Sigmoid colon (tissue), 7 donors: Measurements from ENCODE around the gene S100A16. TPM values are rescaled to one million over a fixed set of nuclear protein-coding genes. Genes with fewer than 3 reads are reported as not detected.
A peak's percentile ranks its signal among the peaks of the same experiment; 100 is the strongest.

Experiments
- DNase-seq: peaks from one replicate; pipeline ENCODE4 v3.0.0-alpha.2; 2019
- H3K27ac ChIP-seq, 4 donors: fragments of 200-600 bp; sonication (generic); one replicate each; pipeline ENCODE4 v1.5.1; 2016 to 2019; ENCODE audit warnings: mild to moderate bottlenecking in 1 of 4
- H3K27me3 ChIP-seq, 3 donors: fragments of 200-600 bp; sonication (generic); one replicate each; pipeline ENCODE4 v1.5.1; 2019; ENCODE audit warnings: mild to moderate bottlenecking in 1 of 3
- H3K36me3 ChIP-seq, 4 donors: fragments of 200-600 bp; sonication (generic); one replicate each; pipeline ENCODE4 v1.5.1; 2016 to 2019
- H3K4me1 ChIP-seq, 4 donors: fragments of 200-600 bp; sonication (generic); one replicate each; pipeline ENCODE4 v1.5.1; 2017 to 2019
- H3K4me3 ChIP-seq, 4 donors: fragments of 200-600 bp; sonication (generic); one replicate each; pipeline ENCODE4 v1.5.1; 2017 to 2019; ENCODE audit warnings: mild to moderate bottlenecking in 2 of 4, moderate library complexity in 1 of 4
- H3K9me3 ChIP-seq, 4 donors: fragments of 200-600 bp in 3 of 4; sonication (generic) in 3 of 4; one replicate each; pipeline versions ENCODE4 v1.5.1 to v1.6.1; 2013 to 2019
- CTCF ChIP-seq, 4 experiments: fragments of 450-650 bp in 3 of 4; fragments of 200-600 bp in 1 of 4; IDR thresholded peaks; one replicate each; pipeline ENCODE4 v1.5.1; 2016 to 2019; ENCODE audit warnings: antibody characterized with exemption in 4 of 4, mild to moderate bottlenecking in 3 of 4, moderate library complexity in 2 of 4
- EP300 ChIP-seq, 4 donors: sonication (generic); formaldehyde crosslinking; IDR thresholded peaks; one replicate each; pipeline ENCODE4 v1.6.1; 2017; ENCODE audit warnings: antibody characterized with exemption in 4 of 4
- POLR2A ChIP-seq, 2 donors: fragments of 450-650 bp; IDR thresholded peaks; one replicate each; pipeline ENCODE4 v1.6.1; 2016; ENCODE audit warnings: antibody characterized with exemption in 2 of 2, mild to moderate bottlenecking in 2 of 2, moderate library complexity in 2 of 2
- POLR2AphosphoS5 ChIP-seq, 4 donors: sonication (generic); formaldehyde crosslinking; IDR thresholded peaks; one replicate each; pipeline ENCODE4 v1.6.1; 2017; ENCODE audit warnings: antibody characterized with exemption in 4 of 4
- WGBS, 2 donors: extraction: QIAGEN DNeasy Blood & Tissue Kit; methylation state at CpG; one replicate each; pipeline ENCODE4 v1.1.7; 2013; 5-methylcytosine and 5-hydroxymethylcytosine counted together
- intact Hi-C: fragments of 100-400 bp; cut with DNase I; formaldehyde crosslinking; loops from one replicate; pipeline ENCODE4 v1.15.1; 2023
- polyA plus RNA-seq, 3 donors: library from polyadenylated mRNA; stranded (reverse); fragments of 200-250 nt; gene quantifications; one replicate each; pipeline ENCODE4 v1.2.3, GENCODE V29; 2013
- total RNA-seq, 4 donors: library from RNA; depleted of rRNA; stranded (reverse); fragments of >200 nt; gene quantifications; one replicate each; pipeline ENCODE4 v1.1.0, GENCODE V29; 2016
- donor health status: healthy with polysubstance abuse.
- donor health status: Bipolar disorder and iron deficiency.
- donor health status: healthy.

Gene S100A16
- total and polyA plus RNA-seq, 7 donors, result 35.6 to 492 (median 49.9) TPM

DNA sequence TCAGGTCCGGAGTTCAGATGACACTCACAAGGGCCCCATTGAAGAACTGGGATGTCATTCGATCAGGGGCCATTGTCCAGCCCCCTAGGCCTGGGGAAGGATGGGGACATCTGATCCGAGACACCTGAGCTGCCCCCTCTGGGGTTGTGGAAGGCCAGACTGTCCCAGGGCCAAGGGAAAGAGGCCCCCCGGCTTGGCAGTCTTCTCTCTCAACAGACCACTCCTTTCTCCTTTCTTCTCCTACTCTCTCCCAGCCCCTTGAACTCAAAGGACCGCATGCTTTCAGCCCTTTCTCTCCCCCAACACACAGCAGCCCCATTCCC is 16.4 kb upstream of the S100A16 start:
- H3K27ac ChIP-seq, result peak overlapping the region; percentile 7 to 94 (median 52)
- intact Hi-C loops, result no loop called here
- no peaks in the 10 kb centered on the region for H3K36me3 ChIP-seq
- peaks cover 0 to 41% (median 36%) of the 10 kb centered on the region in 4 donors for H3K4me1 ChIP-seq
- no peak for TF ChIP-seq POLR2A (IDR thresholded peaks at IDR 0.05)
- no peak for TF ChIP-seq POLR2AphosphoS5 (IDR thresholded peaks at IDR 0.05)
- no peak for TF ChIP-seq EP300 (IDR thresholded peaks at IDR 0.05)
- no peak for TF ChIP-seq CTCF (IDR thresholded peaks at IDR 0.05)
- H3K9me3 ChIP-seq, result no peaks in the 10 kb centered on the region
- no peak for DNase-seq
- H3K27me3 ChIP-seq, result no peaks in the 10 kb centered on the region
- no peak overlapping the region for H3K4me3 ChIP-seq
- 86 to 88% methylated on average over 5 of the region's 5 CpGs for WGBS, 2 donors

DNA sequence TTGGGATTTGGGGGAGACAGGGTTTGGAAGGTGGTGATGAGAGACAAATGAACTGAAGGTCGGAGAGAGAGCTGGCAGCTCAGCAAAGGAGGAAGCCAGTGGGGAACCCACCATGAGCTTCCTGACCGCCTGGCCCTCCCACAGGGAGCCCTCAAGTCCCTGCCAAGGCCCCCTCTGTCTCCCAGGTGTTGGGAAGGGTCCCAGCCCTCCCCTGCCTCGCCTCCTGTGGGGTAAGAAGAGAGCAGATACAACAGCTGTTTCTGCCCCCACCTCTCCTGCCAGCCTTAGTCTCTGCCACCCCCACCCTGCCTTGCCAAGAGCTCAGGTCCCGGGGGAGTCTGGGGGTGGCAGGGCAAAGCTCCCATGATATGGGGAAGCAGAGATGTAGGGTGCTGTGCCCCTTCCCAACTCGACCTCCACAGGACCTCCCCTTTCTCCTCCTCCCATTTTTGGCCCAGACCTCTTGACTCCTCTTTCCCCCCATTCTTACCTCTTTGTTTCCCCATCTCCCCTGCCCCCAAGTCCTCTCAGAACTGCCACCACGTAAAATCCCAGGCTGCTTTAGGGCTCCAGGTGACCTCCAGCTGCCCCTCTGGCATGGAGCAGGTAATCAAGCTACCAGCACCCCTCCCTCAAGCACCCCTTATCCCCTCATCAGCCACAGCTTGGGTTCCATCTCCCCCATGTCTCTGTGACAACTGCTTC is 15.9 kb upstream of the S100A16 start:
- Histone ChIP-seq H3K4me3 (no peak overlapping the region), H3K9me3 (no peaks in the 10 kb centered on the region), H3K27ac (peak overlapping the region; percentile 83 to 94 (median 90)), H3K36me3 (no peaks in the 10 kb centered on the region), H3K4me1 (peaks cover 0 to 45% (median 40%) of the 10 kb centered on the region in 4 donors), H3K27me3 (no peaks in the 10 kb centered on the region)
- 72 to 90% methylated on average over 6 of the region's 6 CpGs for WGBS, 2 donors
- no peak for DNase-seq
- TF ChIP-seq POLR2AphosphoS5 (IDR thresholded peaks at IDR 0.05) (no peak), POLR2A (IDR thresholded peaks at IDR 0.05) (no peak), EP300 (IDR thresholded peaks at IDR 0.05) (no peak), CTCF (IDR thresholded peaks at IDR 0.05) (no peak)
- intact Hi-C loops, result no loop called here

DNA sequence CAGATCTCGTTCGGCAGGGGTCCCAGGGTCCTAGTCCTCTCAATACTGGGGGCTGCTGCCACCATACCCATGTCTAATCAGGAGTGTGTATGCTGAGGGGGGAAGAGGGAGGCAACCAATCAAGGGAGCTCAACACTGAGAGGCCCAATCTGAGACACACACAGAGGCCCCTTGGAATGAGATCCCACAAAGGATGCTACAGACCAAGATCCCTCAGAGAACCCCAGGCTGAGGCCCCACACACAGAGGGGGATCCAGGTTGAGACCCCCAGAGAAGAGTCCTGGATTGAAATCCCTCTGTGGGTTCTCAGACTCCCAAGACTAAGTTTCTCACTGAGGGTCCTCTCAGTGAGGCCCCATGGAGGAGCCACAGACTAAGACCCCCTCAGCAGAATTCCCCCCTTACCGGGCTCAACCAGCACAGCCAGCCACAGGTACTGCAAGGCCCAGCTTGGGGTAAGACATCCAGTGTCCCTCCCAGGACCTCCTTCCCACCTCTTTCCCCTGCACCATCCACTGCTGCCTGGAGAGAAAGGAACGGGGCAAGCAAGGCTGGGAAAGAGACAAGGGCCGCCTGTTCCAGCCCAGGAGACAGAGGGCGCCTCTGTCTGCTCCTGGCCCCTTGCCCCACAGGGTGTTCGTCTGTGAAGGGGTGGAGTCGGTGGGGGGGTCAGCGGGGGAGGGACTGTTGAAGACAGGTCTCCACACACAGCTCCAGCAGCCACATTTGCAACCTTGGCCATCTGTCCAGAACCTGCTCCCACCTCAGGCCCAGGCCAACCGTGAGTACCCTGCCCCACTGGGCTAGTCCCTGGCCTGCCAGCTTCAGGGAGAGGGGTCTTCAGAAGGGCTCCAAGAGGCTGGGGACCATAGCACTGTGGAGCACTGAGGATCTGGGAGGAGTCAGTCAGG is 15.0 kb upstream of the S100A16 start, which contains the start of gene S100A1:
S100A1 (plus strand) TSS at position 720 of the 912 bp plus-strand sequence. CDS start 2,088 bp downstream, outside the sequence.
- peak within 1 kb of the TSS; percentile 83 to 94 (median 90) for H3K27ac ChIP-seq
- H3K27me3 ChIP-seq, result no peaks in the 10 kb centered on the region
- H3K36me3 ChIP-seq, result no peaks in the 10 kb centered on the region
- peak within 1 kb of the TSS; percentile 45 to 62 (median 60) for H3K4me3 ChIP-seq
- intact Hi-C loops, result loop anchor here (2.0 kb wide), 1 partner anchor 61 kb away; no protein-coding TSS in a partner anchor
- WGBS, 2 donors, result 41 to 72% methylated on average over 10 of the region's 10 CpGs
- peaks cover 0 to 41% (median 40%) of the 10 kb centered on the region in 4 donors for H3K4me1 ChIP-seq
- H3K9me3 ChIP-seq, result no peaks in the 10 kb centered on the region
- DNase-seq, result peak; percentile 78
- TF ChIP-seq POLR2A (IDR thresholded peaks at IDR 0.05) (no peak), CTCF (IDR thresholded peaks at IDR 0.05) (peak in 3 of 4 experiments; percentile 28 to 50 (median 42))

DNA sequence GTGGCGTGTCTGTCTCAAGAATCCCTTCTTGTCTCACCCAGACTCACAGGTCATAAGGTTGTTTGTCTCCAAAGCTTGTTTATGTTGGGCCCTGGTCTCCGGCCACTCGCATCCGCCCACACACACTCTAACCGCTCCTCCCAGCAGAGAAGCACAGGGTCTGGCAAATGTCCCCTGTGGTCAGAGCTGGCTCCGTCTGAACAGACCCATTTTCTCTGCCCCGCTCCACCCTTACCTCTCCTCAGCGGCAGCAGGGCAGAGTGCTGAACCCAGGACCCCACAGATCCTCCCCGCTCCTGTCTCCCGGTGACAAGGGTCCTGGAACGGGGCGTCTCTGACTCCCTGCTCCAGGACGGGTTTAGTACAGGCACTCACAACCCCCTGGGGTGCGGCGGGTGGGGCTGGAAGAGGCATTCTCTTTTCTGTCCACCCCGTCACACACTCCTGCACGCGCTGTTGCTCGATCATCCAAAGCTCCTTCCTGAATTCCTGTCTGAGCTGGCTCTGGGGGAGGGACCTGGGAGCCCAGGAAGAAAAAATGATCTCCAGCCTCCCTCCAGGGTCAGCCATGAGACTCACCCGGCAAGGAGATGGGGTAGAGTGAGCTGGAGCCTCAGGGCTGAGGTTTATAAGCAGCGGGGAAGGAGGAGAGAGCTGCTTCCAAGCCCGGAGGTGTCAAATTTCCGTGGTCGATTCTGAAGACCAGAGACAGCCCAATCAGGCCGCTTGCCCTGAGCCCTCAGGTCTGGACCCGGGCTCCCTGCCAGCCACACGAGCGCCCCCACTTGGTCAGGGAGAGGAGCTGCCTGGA is 14.2 kb upstream of the S100A16 start, which contains the start of gene S100A13:
S100A13 (minus strand) TSS at position 602 of the 811 bp plus-strand sequence. CDS start 1,033 bp downstream, outside the sequence.
- H3K9me3 ChIP-seq, result no peaks in the 10 kb centered on the region
- H3K36me3 ChIP-seq, result peaks cover 0 to 5% (median 0%) of the 10 kb centered on the region in 4 donors
- WGBS, 2 donors, result 10 to 40% methylated on average over 28 of the region's 28 CpGs
- H3K27me3 ChIP-seq, result no peaks in the 10 kb centered on the region
- H3K27ac ChIP-seq, result peak within 1 kb of the TSS; percentile 83 to 94 (median 90)
- intact Hi-C loops, result loop anchor here (2.0 kb wide), 1 partner anchor 60 kb away; no protein-coding TSS in a partner anchor
- TF ChIP-seq POLR2A (IDR thresholded peaks at IDR 0.05) (peak in 1 of 2 donors; percentile 61), POLR2AphosphoS5 (IDR thresholded peaks at IDR 0.05) (peak; percentile 73 to 92 (median 86)), CTCF (IDR thresholded peaks at IDR 0.05) (peak in 1 of 4 experiments; percentile 44), EP300 (IDR thresholded peaks at IDR 0.05) (no peak)
- peak; percentile 92 for DNase-seq
- H3K4me1 ChIP-seq, result peaks cover 0 to 44% (median 42%) of the 10 kb centered on the region in 4 donors
- peak within 1 kb of the TSS; percentile 45 to 62 (median 60) for H3K4me3 ChIP-seq
